SK-N-SH (cell line): ENCODE data around the gene CR1L. TPM values are rescaled to one million over a fixed set of nuclear protein-coding genes. Genes with fewer than 3 reads are reported as not detected.

Experiments
- CTCF ChIA-PET: fragments of 300-600, 350-600 bp; formaldehyde crosslinking; extraction: SDS; loops from one replicate; lab custom pipeline; 2021; lab: Yijun Ruan, JAX
- POLR2A ChIA-PET: fragments of 350-600 bp; sonication (Branson Sonifier 250); formaldehyde crosslinking; extraction: SDS; loops from one replicate; lab custom pipeline; 2020; ENCODE audit warnings: antibody characterized with exemption, inconsistent platforms; lab: Yijun Ruan, JAX
- DNase-seq: peaks from one replicate; pipeline ENCODE4 v3.0.0; 2012
- H2AFZ ChIP-seq: fragments of 200-600 bp; sonication (generic); 2 replicates; pipeline ENCODE4 v1.8.1; 2016; ENCODE audit warnings: antibody characterized with exemption, mild to moderate bottlenecking, low read depth
- H3F3A ChIP-seq: fragments of 200-600 bp; sonication (generic); replicated peaks from 2 replicates; pipeline ENCODE3; 2016; ENCODE audit warnings: antibody characterized with exemption, mild to moderate bottlenecking; ENCODE audit not compliant: insufficient read depth
- H3K27ac ChIP-seq, 2 experiments: fragments of 200-500 bp in 1 of 2; fragments of 200-600 bp in 1 of 2; sonication (Bioruptor generic) in 1 of 2; sonication (generic), shearing (Covaris generic) in 1 of 2; 2 replicates each; pipeline versions ENCODE4 v1.5.1 to v1.6.1; 2014 to 2016; ENCODE audit warnings: low read depth in 2 of 2, inconsistent platforms in 1 of 2, low read length in 1 of 2, mild to moderate bottlenecking in 1 of 2, mixed read lengths in 1 of 2
- H3K27me3 ChIP-seq: fragments of 200-600 bp; sonication (generic), shearing (Covaris generic); 2 replicates; pipeline ENCODE4 v1.6.1; 2016; ENCODE audit warnings: mixed run types; ENCODE audit not compliant: insufficient read depth
- H3K36me3 ChIP-seq, 2 experiments: fragments of 200-500 bp in 1 of 2; fragments of 200-600 bp in 1 of 2; sonication (Bioruptor generic) in 1 of 2; sonication (generic) in 1 of 2; replicated peaks in 1 of 2; 2 replicates each; pipeline versions ENCODE3 to v1.5.1; 2014 to 2016; ENCODE audit warnings: low read length in 1 of 2, mild to moderate bottlenecking in 1 of 2; ENCODE audit not compliant: insufficient read depth in 2 of 2, control insufficient read depth in 1 of 2
- H3K4me1 ChIP-seq, 2 experiments: fragments of 200-500 bp in 1 of 2; fragments of 200-600 bp in 1 of 2; sonication (Bioruptor generic) in 1 of 2; sonication (generic), shearing (Covaris generic) in 1 of 2; 2 replicates each; pipeline versions ENCODE4 v1.5.1 to v1.6.1; 2014 to 2016; ENCODE audit warnings: low read depth in 1 of 2, low read length in 1 of 2, mixed run types in 1 of 2; ENCODE audit not compliant: insufficient read depth in 2 of 2, control insufficient read depth in 1 of 2
- H3K4me2 ChIP-seq: fragments of 200-600 bp; sonication (generic), shearing (Covaris generic); 2 replicates; pipeline ENCODE4 v1.6.1; 2017; ENCODE audit warnings: mixed run types
- H3K4me3 ChIP-seq, 2 experiments: fragments of 200-500 bp in 1 of 2; fragments of 200-600 bp in 1 of 2; sonication (Bioruptor generic) in 1 of 2; sonication (generic), shearing (Covaris generic) in 1 of 2; 2 replicates each; pipeline versions ENCODE4 v1.5.1 to v1.8.1; 2014 to 2016; ENCODE audit warnings: low read depth in 2 of 2, inconsistent platforms in 1 of 2, low read length in 1 of 2, mild to moderate bottlenecking in 1 of 2, mixed read lengths in 1 of 2, moderate library complexity in 1 of 2
- H3K79me2 ChIP-seq: fragments of 200-600 bp; sonication (generic); 2 replicates; pipeline ENCODE4 v1.8.1; 2017; ENCODE audit warnings: mild to moderate bottlenecking; ENCODE audit not compliant: insufficient read depth
- H3K9ac ChIP-seq: fragments of 200-600 bp; sonication (generic); 2 replicates; pipeline ENCODE4 v1.6.1; 2017; ENCODE audit warnings: mixed run types
- H3K9me2 ChIP-seq: fragments of 200-600 bp; sonication (generic); 2 replicates; pipeline ENCODE4 v1.6.1; 2017; ENCODE audit warnings: mixed run types
- H3K9me3 ChIP-seq: fragments of 200-600 bp; sonication (generic); 2 replicates; pipeline ENCODE4 v1.6.1; 2017; ENCODE audit warnings: mixed run types, mild to moderate bottlenecking, moderate library complexity
- H4K20me1 ChIP-seq: fragments of 200-600 bp; sonication (generic); 2 replicates; pipeline ENCODE4 v1.6.1; 2017; ENCODE audit warnings: mild to moderate bottlenecking, mixed run types; ENCODE audit not compliant: insufficient read depth
- ELF1 ChIP-seq: IDR thresholded peaks from 2 replicates; pipeline ENCODE4 v1.4.0; 2012
- EP300 ChIP-seq, 2 experiments: IDR thresholded peaks; 2 replicates each; pipeline versions ENCODE4 v1.4.0 to v1.6.1; 2012; ENCODE audit warnings: borderline replicate concordance in 1 of 2, low read depth in 1 of 2, low read length in 1 of 2
- FOSL2 ChIP-seq: IDR thresholded peaks from 2 replicates; pipeline ENCODE4 v1.4.0; 2012; ENCODE audit warnings: low read depth, mild to moderate bottlenecking, moderate library complexity, borderline replicate concordance
- FOXM1 ChIP-seq: IDR thresholded peaks from 2 replicates; pipeline ENCODE4 v1.4.0; 2012; ENCODE audit warnings: low read depth, mild to moderate bottlenecking
- GABPA ChIP-seq: IDR thresholded peaks from 2 replicates; pipeline ENCODE4 v1.4.0; 2012; ENCODE audit warnings: low read depth, mild to moderate bottlenecking
- GATA2 ChIP-seq: sonication (generic); formaldehyde crosslinking; IDR thresholded peaks from 2 replicates; pipeline ENCODE4 v1.5.0; 2020; ENCODE audit warnings: mild to moderate bottlenecking, missing genetic modification reagents
- IRF3 ChIP-seq: fragments of 150-350 bp; IDR thresholded peaks from 2 replicates; pipeline ENCODE4 v1.6.1; 2016; ENCODE audit warnings: mild to moderate bottlenecking, low read depth, low read length
- MEF2A ChIP-seq: IDR thresholded peaks from 2 replicates; pipeline ENCODE4 v1.4.0; 2012; ENCODE audit warnings: low read depth, borderline replicate concordance
- NFIC ChIP-seq: IDR thresholded peaks from 2 replicates; pipeline ENCODE4 v1.4.0; 2012; ENCODE audit warnings: borderline replicate concordance
- RCOR1 ChIP-seq: fragments of 150-350 bp; IDR thresholded peaks from 2 replicates; pipeline ENCODE4 v1.6.1; 2017; ENCODE audit warnings: antibody characterized with exemption, low read length
- SIN3A ChIP-seq: IDR thresholded peaks from 2 replicates; pipeline ENCODE4 v1.6.1; 2012; ENCODE audit warnings: low read depth, mild to moderate bottlenecking, low read length, moderate library complexity, borderline replicate concordance
- TCF12 ChIP-seq: IDR thresholded peaks from 2 replicates; pipeline ENCODE4 v1.4.0; 2012
- ZBTB33 ChIP-seq: IDR thresholded peaks from 2 replicates; pipeline ENCODE4 v1.4.0; 2012; ENCODE audit warnings: low read depth, borderline replicate concordance
- WGBS: methylation state at CpG from one replicate; pipeline ENCODE4 v1.1.6; 2017; ENCODE audit warnings: low lambda C conversion rate; 5-methylcytosine and 5-hydroxymethylcytosine counted together
- polyA plus RNA-seq, 3 experiments: library from polyadenylated mRNA; depleted of rRNA; stranded (reverse); fragments of >200 nt; gene quantifications; 2 replicates each; pipeline ENCODE4 v1.2.3, GENCODE V29; 2012
- TF ChIP-seq, protein P1 (sequence below): fragments of 150-350 bp; IDR thresholded peaks from 2 replicates; pipeline ENCODE4 v1.6.1; 2017; ENCODE audit warnings: antibody characterized with exemption, low read length, low read depth, borderline replicate concordance
- TF ChIP-seq, protein P2 (sequence below): IDR thresholded peaks from 2 replicates; pipeline ENCODE4 v1.6.1; 2012; ENCODE audit warnings: mild to moderate bottlenecking, low read depth, low read length, moderate library complexity

Gene CR1L
- polyA plus RNA-seq, 1 of the 3 experiments (the other 2 are of a cell fraction), result not detected

DNA sequence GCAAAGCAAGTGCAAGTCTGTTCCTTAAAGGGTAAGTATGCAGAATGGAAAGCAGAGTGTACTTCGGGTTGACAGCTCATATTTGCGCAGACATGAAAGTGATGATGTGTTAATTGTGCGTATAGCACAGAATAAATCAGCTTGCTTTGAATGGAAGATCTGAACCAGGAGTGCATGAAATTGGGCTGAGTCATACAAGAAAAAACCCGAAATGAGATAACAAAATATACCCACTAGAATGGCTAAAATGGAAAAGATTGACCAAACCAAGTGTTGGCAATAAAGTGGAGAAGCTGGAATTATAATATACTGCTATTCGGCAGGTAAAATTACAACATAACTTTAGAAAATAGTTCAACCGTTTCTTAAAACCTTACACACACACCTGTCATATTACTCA lies 28.5 kb downstream of the CR1L start:
- Histone ChIP-seq H3K9ac (no peak overlapping the region), H3K9me3 (no peaks in the 10 kb centered on the region), H4K20me1 (no peaks in the 10 kb centered on the region), H3K36me3 (no peaks in the 10 kb centered on the region), H3K4me2 (no peak overlapping the region), H3F3A (no peaks in the 10 kb centered on the region), H3K79me2 (no peaks in the 10 kb centered on the region), H3K27ac (no peak overlapping the region), H3K27me3 (peaks cover 32% of the 10 kb centered on the region), H3K4me1 (no peaks in the 10 kb centered on the region), H3K4me3 (no peak overlapping the region), H2AFZ (no peak overlapping the region), H3K9me2 (no peaks in the 10 kb centered on the region)
- CTCF ChIA-PET, result interaction anchor here (0.6 to 1.6 kb wide), 3 partner anchors 25 to 53 kb away, joined by 3 to 4 read pairs (median 3); no protein-coding TSS in a partner anchor
- no peak for DNase-seq
- no peak for TF ChIP-seq GATA2 (CRISPR knock-in tag)
- TF ChIP-seq FOSL2, result no peak
- no peak for TF ChIP-seq RCOR1
- no peak for TF ChIP-seq MEF2A
- TF ChIP-seq NFIC, result no peak
- TF ChIP-seq, protein P1, sequence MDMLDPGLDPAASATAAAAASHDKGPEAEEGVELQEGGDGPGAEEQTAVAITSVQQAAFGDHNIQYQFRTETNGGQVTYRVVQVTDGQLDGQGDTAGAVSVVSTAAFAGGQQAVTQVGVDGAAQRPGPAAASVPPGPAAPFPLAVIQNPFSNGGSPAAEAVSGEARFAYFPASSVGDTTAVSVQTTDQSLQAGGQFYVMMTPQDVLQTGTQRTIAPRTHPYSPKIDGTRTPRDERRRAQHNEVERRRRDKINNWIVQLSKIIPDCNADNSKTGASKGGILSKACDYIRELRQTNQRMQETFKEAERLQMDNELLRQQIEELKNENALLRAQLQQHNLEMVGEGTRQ, result no peak
- no peak for TF ChIP-seq ELF1
- TF ChIP-seq, protein P2, sequence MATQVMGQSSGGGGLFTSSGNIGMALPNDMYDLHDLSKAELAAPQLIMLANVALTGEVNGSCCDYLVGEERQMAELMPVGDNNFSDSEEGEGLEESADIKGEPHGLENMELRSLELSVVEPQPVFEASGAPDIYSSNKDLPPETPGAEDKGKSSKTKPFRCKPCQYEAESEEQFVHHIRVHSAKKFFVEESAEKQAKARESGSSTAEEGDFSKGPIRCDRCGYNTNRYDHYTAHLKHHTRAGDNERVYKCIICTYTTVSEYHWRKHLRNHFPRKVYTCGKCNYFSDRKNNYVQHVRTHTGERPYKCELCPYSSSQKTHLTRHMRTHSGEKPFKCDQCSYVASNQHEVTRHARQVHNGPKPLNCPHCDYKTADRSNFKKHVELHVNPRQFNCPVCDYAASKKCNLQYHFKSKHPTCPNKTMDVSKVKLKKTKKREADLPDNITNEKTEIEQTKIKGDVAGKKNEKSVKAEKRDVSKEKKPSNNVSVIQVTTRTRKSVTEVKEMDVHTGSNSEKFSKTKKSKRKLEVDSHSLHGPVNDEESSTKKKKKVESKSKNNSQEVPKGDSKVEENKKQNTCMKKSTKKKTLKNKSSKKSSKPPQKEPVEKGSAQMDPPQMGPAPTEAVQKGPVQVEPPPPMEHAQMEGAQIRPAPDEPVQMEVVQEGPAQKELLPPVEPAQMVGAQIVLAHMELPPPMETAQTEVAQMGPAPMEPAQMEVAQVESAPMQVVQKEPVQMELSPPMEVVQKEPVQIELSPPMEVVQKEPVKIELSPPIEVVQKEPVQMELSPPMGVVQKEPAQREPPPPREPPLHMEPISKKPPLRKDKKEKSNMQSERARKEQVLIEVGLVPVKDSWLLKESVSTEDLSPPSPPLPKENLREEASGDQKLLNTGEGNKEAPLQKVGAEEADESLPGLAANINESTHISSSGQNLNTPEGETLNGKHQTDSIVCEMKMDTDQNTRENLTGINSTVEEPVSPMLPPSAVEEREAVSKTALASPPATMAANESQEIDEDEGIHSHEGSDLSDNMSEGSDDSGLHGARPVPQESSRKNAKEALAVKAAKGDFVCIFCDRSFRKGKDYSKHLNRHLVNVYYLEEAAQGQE, result no peak
- no peak for TF ChIP-seq IRF3
- TF ChIP-seq TCF12, result no peak
- TF ChIP-seq ZBTB33, result no peak
- TF ChIP-seq EP300 (IDR thresholded peaks at IDR 0.05; ENCODE audit: borderline replicate concordance in 1 of 2, low read depth in 1 of 2, low read length in 1 of 2), result no peak
- no peak for TF ChIP-seq SIN3A
- no peak for TF ChIP-seq FOXM1
- TF ChIP-seq GABPA, result no peak
- POLR2A ChIA-PET, result no interaction called here
- WGBS, result 29% methylated on average over 6 of the region's 6 CpGs
